Ascending aorta (tissue), 2 donors: ENCODE measurements around the gene TMEM9B. TPM values are rescaled to one million over a fixed set of nuclear protein-coding genes. Genes with fewer than 3 reads are reported as not detected.
A peak's percentile ranks its signal among the peaks of the same experiment; 100 is the strongest.
"Not testable (repeated sequence)": the region's sequence is repeated elsewhere in the genome, so short reads cannot be mapped to it uniquely, and the experiment has no call there.

ENCODE experiments used
- DNase-seq, 2 donors: peaks; one replicate each; pipeline ENCODE4 v3.0.0-alpha.2; 2019; ENCODE audit warnings: low spot score in 2 of 2
- H3K27ac ChIP-seq, 2 donors: fragments of 200-600 bp; sonication (generic); one replicate each; pipeline ENCODE4 v1.5.1; 2016 to 2017; ENCODE audit warnings: mild to moderate bottlenecking in 1 of 2
- H3K27me3 ChIP-seq: fragments of 200-600 bp; sonication (generic); one replicate; pipeline ENCODE4 v1.5.1; 2017
- H3K36me3 ChIP-seq, 2 donors: fragments of 200-600 bp; sonication (generic); one replicate each; pipeline ENCODE4 v1.5.1; 2016
- H3K4me1 ChIP-seq, 2 donors: fragments of 200-600 bp; sonication (generic); one replicate each; pipeline ENCODE4 v1.5.1; 2016 to 2017; ENCODE audit warnings: mild to moderate bottlenecking in 1 of 2
- H3K4me3 ChIP-seq, 2 donors: fragments of 200-600 bp; sonication (generic); one replicate each; pipeline ENCODE4 v1.5.1; 2016 to 2017; ENCODE audit warnings: mild to moderate bottlenecking in 1 of 2
- H3K9me3 ChIP-seq, 2 donors: fragments of 200-600 bp; sonication (generic); one replicate each; pipeline ENCODE4 v1.5.1; 2016
- CTCF ChIP-seq, 3 experiments: fragments of 200-600 bp in 2 of 3; fragments of 450-650 bp in 1 of 3; sonication (generic) in 2 of 3; IDR thresholded peaks; one replicate each; pipeline ENCODE4 v1.5.1; 2016 to 2019; ENCODE audit warnings: antibody characterized with exemption in 3 of 3, mild to moderate bottlenecking in 1 of 3, moderate library complexity in 1 of 3
- intact Hi-C: fragments of 100-400 bp; cut with DNase I; formaldehyde crosslinking; loops from one replicate; pipeline ENCODE4 v1.15.1; 2023
- total RNA-seq: library from RNA; depleted of rRNA; stranded (reverse); fragments of >200 nt; gene quantifications from one replicate; pipeline ENCODE4 v1.1.0, GENCODE V29; 2016

TMEM9B gene
- 42.4 TPM for total RNA-seq

GRCh38 chr11:8964324-8965320 lies at the start of gene TMEM9B:
TSS of gene TMEM9B (minus strand) at chr11:8964442. CDS start at chr11:8964313, 129 bp downstream.
- Histone ChIP-seq H3K4me3 (peak within 1 kb of the TSS; percentile 83 to 88), H3K4me1 (peaks cover 0 to 12% of the 10 kb centered on the region in 2 donors), H3K9me3 (no peaks in the 10 kb centered on the region), H3K36me3 (no peaks in the 10 kb centered on the region), H3K27me3 (no peaks in the 10 kb centered on the region), H3K27ac (peak within 1 kb of the TSS; percentile 95 to 97)
- DNase-seq, result peak; percentile 61 to 95
- no peak for TF ChIP-seq CTCF (IDR thresholded peaks at IDR 0.05)
- intact Hi-C loops, result loop anchor here (1.0 to 5.0 kb wide), 5 partner anchors 38 to 282 kb away; partner anchors contain the start of genes AKIP1, RPL27A and TRIM66

GRCh38 chr11:9013373-9013772 lies 49.1 kb upstream of the TMEM9B start:
- H3K4me3 ChIP-seq, result no peak overlapping the region
- intact Hi-C loops, result no loop called here
- no peak for TF ChIP-seq CTCF (IDR thresholded peaks at IDR 0.05)
- H3K4me1 ChIP-seq, result no peaks in the 10 kb centered on the region
- no peak for DNase-seq
- H3K36me3 ChIP-seq, result no peaks in the 10 kb centered on the region
- H3K27me3 ChIP-seq, result no peaks in the 10 kb centered on the region
- no peaks in the 10 kb centered on the region for H3K9me3 ChIP-seq
- H3K27ac ChIP-seq, result no peak overlapping the region

GRCh38 chr11:9009538-9009937 lies 45.3 kb upstream of the TMEM9B start:
- H3K27me3 ChIP-seq, H3K27ac ChIP-seq, H3K4me3 ChIP-seq, intact Hi-C loops, H3K36me3 ChIP-seq, DNase-seq, H3K4me1 ChIP-seq, H3K9me3 ChIP-seq: not testable (repeated sequence)

GRCh38 chr11:9008661-9009060 lies 44.4 kb upstream of the TMEM9B start:
- no peaks in the 10 kb centered on the region for H3K36me3 ChIP-seq
- intact Hi-C loops, result no loop called here
- no peak for TF ChIP-seq CTCF (IDR thresholded peaks at IDR 0.05)

GRCh38 chr11:9008011-9008550 lies 43.8 kb upstream of the TMEM9B start:
- H3K27ac ChIP-seq, result no peak overlapping the region
- H3K27me3 ChIP-seq, result no peaks in the 10 kb centered on the region
- H3K36me3 ChIP-seq, result no peaks in the 10 kb centered on the region
- H3K9me3 ChIP-seq, result no peaks in the 10 kb centered on the region
- no peak for TF ChIP-seq CTCF (IDR thresholded peaks at IDR 0.05)
- H3K4me3 ChIP-seq, result no peak overlapping the region
- intact Hi-C loops, result no loop called here
- H3K4me1 ChIP-seq, result peaks cover 0 to 11% of the 10 kb centered on the region in 2 donors
- no peak for DNase-seq

More at GRCh38 chr11:9008661-9009060, 44.4 kb upstream of the TMEM9B start:
- Histone ChIP-seq H3K27me3 (no peaks in the 10 kb centered on the region), H3K9me3 (no peaks in the 10 kb centered on the region), H3K27ac (no peak overlapping the region), H3K4me3 (no peak overlapping the region), H3K4me1 (peaks cover 0 to 6% of the 10 kb centered on the region in 2 donors)
- DNase-seq, result no peak

- no peak for DNase-seq
- intact Hi-C loops, result loop anchor here (2.0 kb wide), 1 partner anchor 94 kb away; the partner anchor contains the start of gene AKIP1
- no peak for TF ChIP-seq CTCF (IDR thresholded peaks at IDR 0.05)
- no peaks in the 10 kb centered on the region for H3K27me3 ChIP-seq
- H3K36me3 ChIP-seq, result no peaks in the 10 kb centered on the region
- peaks cover 0 to 14% of the 10 kb centered on the region in 2 donors for H3K4me1 ChIP-seq
- H3K9me3 ChIP-seq, result no peaks in the 10 kb centered on the region
- no peak overlapping the region for H3K4me3 ChIP-seq
- H3K27ac ChIP-seq, result no peak overlapping the region
These were observed 40.8 kb upstream of the TMEM9B start for GRCh38 chr11:9005087-9005486.
